Natural killer cell (primary cell): ENCODE measurements around the gene SPEN. TPM values are rescaled to one million over a fixed set of nuclear protein-coding genes. Genes with fewer than 3 reads are reported as not detected.

Experiments
- ATAC-seq, 3 donors: fragments of 150-1000 bp in 2 of 3; fragments of 200-7000 bp in 1 of 3; cut with Tn5 transposase; 1 replicate in 1 of 3; 2 replicates in 2 of 3; pipeline ENCODE4 v1.10.0; 2021; ENCODE audit warnings: mild to moderate bottlenecking in 2 of 3, moderate library complexity in 2 of 3
- DNase-seq, 2 donors: peaks; one replicate each; pipeline versions ENCODE4 v3.0.0 to v3.0.0-alpha.2; 2013 to 2021; ENCODE audit warnings: mixed read lengths in 1 of 2
- H3K27ac ChIP-seq: one replicate; pipeline ENCODE4 v1.5.1; 2013; ENCODE audit warnings: mild to moderate bottlenecking, low read length
- H3K27me3 ChIP-seq: one replicate; pipeline ENCODE4 v1.6.1; 2013; ENCODE audit warnings: low read length; ENCODE audit not compliant: control insufficient read depth, insufficient read depth
- H3K36me3 ChIP-seq: one replicate; pipeline ENCODE4 v1.6.1; 2013; ENCODE audit warnings: low read length; ENCODE audit not compliant: control insufficient read depth, insufficient read depth
- H3K4me1 ChIP-seq: one replicate; pipeline ENCODE4 v1.6.1; 2013; ENCODE audit warnings: low read length; ENCODE audit not compliant: control insufficient read depth, insufficient read depth
- H3K4me3 ChIP-seq: one replicate; pipeline ENCODE4 v1.5.1; 2013; ENCODE audit warnings: low read length
- H3K9me3 ChIP-seq: one replicate; pipeline ENCODE4 v1.6.1; 2013; ENCODE audit warnings: low read length; ENCODE audit not compliant: control insufficient read depth, insufficient read depth
- H3K27ac Mint-ChIP-seq, 2 donors: one replicate each; pipeline ENCODE4 v1.8.0; 2022; ENCODE audit warnings: mild to moderate bottlenecking in 2 of 2, mixed read lengths in 2 of 2, moderate library complexity in 1 of 2
- H3K27me3 Mint-ChIP-seq, 2 donors: one replicate each; pipeline ENCODE4 v1.8.0; 2022; ENCODE audit warnings: low read depth in 2 of 2, mixed read lengths in 2 of 2
- H3K36me3 Mint-ChIP-seq: one replicate; pipeline ENCODE4 v1.8.0; 2022; ENCODE audit warnings: mixed read lengths
- H3K4me1 Mint-ChIP-seq, 2 donors: one replicate each; pipeline ENCODE4 v1.8.0; 2022; ENCODE audit warnings: mixed read lengths in 2 of 2
- H3K4me3 Mint-ChIP-seq: one replicate; pipeline ENCODE4 v1.8.0; 2022; ENCODE audit warnings: mild to moderate bottlenecking, moderate library complexity, mixed read lengths
- H3K9me3 Mint-ChIP-seq, 2 donors: one replicate each; pipeline ENCODE4 v1.8.0; 2022; ENCODE audit warnings: mixed read lengths in 2 of 2
- WGBS: methylation state at CpG from one replicate; pipeline ENCODE4 v1.1.7; 2013; ENCODE audit warnings: missing lambda C conversion rate; ENCODE audit not compliant: insufficient coverage; 5-methylcytosine and 5-hydroxymethylcytosine counted together
- intact Hi-C: fragments of 100-400 bp; cut with micrococcal nuclease; formaldehyde crosslinking; loops from one replicate; pipeline ENCODE4 v1.14.2; 2022
- total RNA-seq, 4 donors: library from RNA; stranded (reverse); fragments of 120-200 nt in 1 of 4; gene quantifications; one replicate each; pipeline versions ENCODE4 v1.2.3 to v1.2.4, GENCODE V29; 2013 to 2022
- TF ChIP-seq, protein P1 (sequence below): fragments of 200-600 bp; IDR thresholded peaks from one replicate; pipeline ENCODE4 v1.8.0; 2022; ENCODE audit warnings: antibody characterized with exemption

Gene SPEN
- total RNA-seq, 3 donors from 2014 or later (not counting 1 experiment from before 2014, with no cell fraction given), result 98.1 to 114 (median 105) TPM

DNA sequence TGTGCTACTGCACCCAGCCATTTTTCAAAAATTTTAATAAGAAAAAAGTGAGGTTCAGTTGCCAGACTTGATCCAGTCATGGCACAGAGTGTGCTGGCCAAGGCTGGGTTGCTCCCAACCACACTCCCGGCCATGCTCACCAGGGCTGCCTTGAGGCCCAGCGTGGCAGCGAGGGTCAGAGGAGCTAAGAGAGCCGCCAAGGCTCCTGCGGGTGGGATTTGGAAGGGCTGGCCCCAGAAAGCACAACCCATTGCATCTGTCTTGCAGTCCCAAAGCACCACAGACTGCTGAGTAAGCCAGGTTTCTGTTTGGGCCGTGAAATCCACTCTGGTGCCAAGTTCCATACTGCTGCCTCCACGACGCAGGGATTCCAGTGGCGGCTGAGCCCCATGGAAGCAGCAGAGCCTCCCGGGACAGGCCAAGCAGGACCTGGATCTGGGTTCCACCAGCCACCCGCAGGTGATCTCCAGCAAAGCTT lies 105.8 kb downstream of the SPEN start:
- peaks cover 64 to 71% of the 10 kb centered on the region in 2 donors for H3K4me1 Mint-ChIP-seq
- TF ChIP-seq, protein P1, sequence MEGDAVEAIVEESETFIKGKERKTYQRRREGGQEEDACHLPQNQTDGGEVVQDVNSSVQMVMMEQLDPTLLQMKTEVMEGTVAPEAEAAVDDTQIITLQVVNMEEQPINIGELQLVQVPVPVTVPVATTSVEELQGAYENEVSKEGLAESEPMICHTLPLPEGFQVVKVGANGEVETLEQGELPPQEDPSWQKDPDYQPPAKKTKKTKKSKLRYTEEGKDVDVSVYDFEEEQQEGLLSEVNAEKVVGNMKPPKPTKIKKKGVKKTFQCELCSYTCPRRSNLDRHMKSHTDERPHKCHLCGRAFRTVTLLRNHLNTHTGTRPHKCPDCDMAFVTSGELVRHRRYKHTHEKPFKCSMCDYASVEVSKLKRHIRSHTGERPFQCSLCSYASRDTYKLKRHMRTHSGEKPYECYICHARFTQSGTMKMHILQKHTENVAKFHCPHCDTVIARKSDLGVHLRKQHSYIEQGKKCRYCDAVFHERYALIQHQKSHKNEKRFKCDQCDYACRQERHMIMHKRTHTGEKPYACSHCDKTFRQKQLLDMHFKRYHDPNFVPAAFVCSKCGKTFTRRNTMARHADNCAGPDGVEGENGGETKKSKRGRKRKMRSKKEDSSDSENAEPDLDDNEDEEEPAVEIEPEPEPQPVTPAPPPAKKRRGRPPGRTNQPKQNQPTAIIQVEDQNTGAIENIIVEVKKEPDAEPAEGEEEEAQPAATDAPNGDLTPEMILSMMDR, result no peak
- H3K27ac ChIP-seq, result no peak overlapping the region
- no peaks in the 10 kb centered on the region for H3K9me3 Mint-ChIP-seq
- H3K4me1 ChIP-seq, result peaks cover 37% of the 10 kb centered on the region
- no peaks in the 10 kb centered on the region for H3K27me3 Mint-ChIP-seq
- WGBS, result 96% methylated on average over 11 of the region's 11 CpGs
- ATAC-seq, result no peak
- peaks cover 2% of the 10 kb centered on the region for H3K36me3 ChIP-seq
- H3K9me3 ChIP-seq, result no peaks in the 10 kb centered on the region
- intact Hi-C loops, result no loop called here
- no peak for DNase-seq
- H3K27ac Mint-ChIP-seq, result peak overlapping the region in 1 of 2 donors; percentile 29
- no peak overlapping the region for H3K4me3 Mint-ChIP-seq
- no peaks in the 10 kb centered on the region for H3K27me3 ChIP-seq
- H3K4me3 ChIP-seq, result no peak overlapping the region
- no peaks in the 10 kb centered on the region for H3K36me3 Mint-ChIP-seq

DNA sequence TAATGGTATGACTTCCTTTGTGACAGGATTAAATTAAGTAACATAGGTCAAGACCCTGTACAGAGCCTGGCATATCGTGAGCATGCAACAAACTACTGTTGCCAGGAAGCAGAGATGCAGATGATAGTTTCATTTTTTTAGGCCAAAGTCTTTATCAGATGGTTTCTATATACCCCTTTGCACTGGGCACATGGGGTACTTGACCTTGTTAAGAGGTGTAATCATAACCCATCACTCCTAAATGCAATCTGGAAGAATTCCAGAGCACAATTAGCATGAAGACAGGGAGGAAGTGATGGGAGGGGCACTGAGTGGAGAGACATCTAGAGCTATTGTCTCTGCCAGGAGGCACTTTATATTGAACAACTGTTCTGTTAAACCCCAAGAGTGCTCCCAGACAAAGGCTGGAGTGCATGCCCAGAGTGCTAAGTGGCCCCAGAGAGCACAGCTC lies 106.3 kb downstream of the SPEN start:
- peaks cover 35% of the 10 kb centered on the region for H3K4me1 ChIP-seq
- no peaks in the 10 kb centered on the region for H3K9me3 Mint-ChIP-seq
- 33% methylated on average over 1 of the region's 1 CpG for WGBS
- H3K36me3 Mint-ChIP-seq, result no peaks in the 10 kb centered on the region
- H3K27me3 ChIP-seq, result no peaks in the 10 kb centered on the region
- TF ChIP-seq, protein P1, result no peak
- peaks cover 61 to 73% of the 10 kb centered on the region in 2 donors for H3K4me1 Mint-ChIP-seq
- no peak overlapping the region for H3K4me3 ChIP-seq
- H3K27ac ChIP-seq, result no peak overlapping the region
- DNase-seq, result no peak
- ATAC-seq, result no peak
- H3K27me3 Mint-ChIP-seq, result no peaks in the 10 kb centered on the region
- H3K27ac Mint-ChIP-seq, result peak overlapping the region in 1 of 2 donors; percentile 29
- H3K4me3 Mint-ChIP-seq, result no peak overlapping the region
- peaks cover 2% of the 10 kb centered on the region for H3K36me3 ChIP-seq
- intact Hi-C loops, result no loop called here
- no peaks in the 10 kb centered on the region for H3K9me3 ChIP-seq

DNA sequence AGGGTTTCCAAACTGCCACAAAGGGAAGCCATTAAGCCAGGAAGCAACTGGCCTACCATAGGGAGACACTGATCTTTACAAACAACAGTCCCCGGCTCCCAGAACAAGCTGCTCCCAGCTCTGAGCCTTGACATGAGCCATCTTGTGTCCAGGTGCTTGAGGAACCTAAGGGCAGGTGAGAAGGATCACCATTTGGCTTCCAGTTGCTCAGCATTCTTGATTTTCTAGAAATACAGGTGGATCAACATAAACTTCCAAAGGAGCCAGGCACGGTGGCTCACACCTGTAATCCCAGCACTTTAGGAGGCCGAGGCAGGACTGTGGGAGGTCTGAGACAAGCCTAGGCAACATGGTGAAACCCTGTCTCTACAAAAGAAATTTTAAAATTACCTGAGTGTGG lies 106.8 kb downstream of the SPEN start:
- Histone ChIP-seq H3K27me3 (no peaks in the 10 kb centered on the region), H3K9me3 (no peaks in the 10 kb centered on the region), H3K27ac (no peak overlapping the region), H3K4me3 (no peak overlapping the region), H3K36me3 (peaks cover 2% of the 10 kb centered on the region), H3K4me1 (peaks cover 30% of the 10 kb centered on the region)
- intact Hi-C loops, result no loop called here
- no peak overlapping the region for H3K4me3 Mint-ChIP-seq
- TF ChIP-seq, protein P1, result no peak
- no peak for DNase-seq
- peaks cover 56 to 68% of the 10 kb centered on the region in 2 donors for H3K4me1 Mint-ChIP-seq
- ATAC-seq, result no peak
- H3K9me3 Mint-ChIP-seq, result no peaks in the 10 kb centered on the region
- WGBS, result 92% methylated on average over 3 of the region's 3 CpGs
- H3K27me3 Mint-ChIP-seq, result no peaks in the 10 kb centered on the region
- H3K27ac Mint-ChIP-seq, result no peak overlapping the region
- no peaks in the 10 kb centered on the region for H3K36me3 Mint-ChIP-seq

DNA sequence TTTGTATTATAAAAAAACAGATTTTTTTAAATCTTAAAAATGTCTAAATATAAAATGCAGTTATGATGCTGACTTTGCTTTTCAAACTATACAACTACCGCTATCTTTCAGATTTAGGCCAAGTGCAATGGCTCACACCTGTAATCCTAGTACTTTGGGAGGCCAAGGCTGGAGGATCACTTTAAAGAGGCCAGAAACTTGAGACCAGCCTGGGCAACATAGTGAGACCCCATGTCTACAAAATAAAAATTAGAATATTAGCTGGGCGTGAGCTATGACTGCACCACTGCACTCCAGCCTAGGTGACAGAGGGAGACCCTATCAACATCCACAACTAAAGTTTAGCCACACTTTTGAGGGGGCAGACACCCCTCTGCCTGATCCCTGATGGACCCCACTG lies 108.0 kb downstream of the SPEN start:
- Histone ChIP-seq H3K4me1 (peaks cover 18% of the 10 kb centered on the region), H3K27me3 (no peaks in the 10 kb centered on the region), H3K27ac (no peak overlapping the region), H3K9me3 (no peaks in the 10 kb centered on the region), H3K4me3 (no peak overlapping the region), H3K36me3 (peaks cover 4% of the 10 kb centered on the region)
- Mint-ChIP-seq H3K27ac (peak overlapping the region in 1 of 2 donors; percentile 5), H3K9me3 (no peaks in the 10 kb centered on the region), H3K4me1 (peaks cover 46 to 62% of the 10 kb centered on the region in 2 donors), H3K36me3 (no peaks in the 10 kb centered on the region), H3K27me3 (no peaks in the 10 kb centered on the region), H3K4me3 (no peak overlapping the region)
- 100% methylated on average over 2 of the region's 2 CpGs for WGBS
- intact Hi-C loops, result no loop called here
- DNase-seq (no peak), ATAC-seq (no peak)
- TF ChIP-seq, protein P1, result no peak
